WTC11 (cell line): ENCODE results near the gene ARHGEF10L. TPM values are rescaled to one million over a fixed set of nuclear protein-coding genes. Genes with fewer than 3 reads are reported as not detected.

Source experiments
- ATAC-seq: fragments of 200-7000 bp; cut with Tn5 transposase; 2 replicates; pipeline ENCODE4 v1.10.0; 2021; ENCODE audit warnings: mild to moderate bottlenecking, moderate library complexity
- CTCF ChIA-PET: fragments of 300-600 bp; sonication (Branson Sonifier 250); formaldehyde crosslinking; loops from one replicate; lab custom pipeline; 2021; ENCODE audit warnings: antibody characterized with exemption; lab: Charles Lee
- POLR2A ChIA-PET: fragments of 350-600 bp; sonication (Branson Sonifier 250); formaldehyde crosslinking; loops from one replicate; lab custom pipeline; 2021; ENCODE audit warnings: antibody characterized with exemption; lab: Charles Lee
- DNase-seq: peaks from one replicate; pipeline ENCODE4 v3.0.0; 2021; ENCODE audit warnings: low spot score
- H3K27ac Mint-ChIP-seq: 2 replicates; pipeline ENCODE4 v1.8.0; 2021; ENCODE audit warnings: mixed read lengths
- H3K27me3 Mint-ChIP-seq: 2 replicates; pipeline ENCODE4 v1.8.0; 2021; ENCODE audit warnings: low read depth, mild to moderate bottlenecking, moderate library complexity, mixed read lengths
- H3K36me3 Mint-ChIP-seq: 2 replicates; pipeline ENCODE4 v1.8.0; 2021; ENCODE audit warnings: mixed read lengths
- H3K4me1 Mint-ChIP-seq: 2 replicates; pipeline ENCODE4 v1.8.0; 2022; ENCODE audit warnings: mixed read lengths
- H3K4me3 Mint-ChIP-seq: 2 replicates; pipeline ENCODE4 v1.8.0; 2021; ENCODE audit warnings: mild to moderate bottlenecking, moderate library complexity, mixed read lengths
- H3K9me3 Mint-ChIP-seq: 2 replicates; pipeline ENCODE4 v1.8.0; 2021; ENCODE audit warnings: mixed read lengths
- ATF3 ChIP-seq: sonication (generic); formaldehyde crosslinking; conservative IDR thresholded peaks from 2 replicates; pipeline ENCODE4 v1.8.1; 2022; ENCODE audit warnings: mild to moderate bottlenecking, missing genetic modification reagents
- E2F5 ChIP-seq: sonication (generic); formaldehyde crosslinking; IDR thresholded peaks from 2 replicates; pipeline ENCODE4 v1.8.1; 2022; ENCODE audit warnings: mild to moderate bottlenecking, moderate library complexity, missing genetic modification reagents
- FOXP1 ChIP-seq: sonication (generic); formaldehyde crosslinking; IDR thresholded peaks from 2 replicates; pipeline ENCODE4 v1.8.0; 2022; ENCODE audit warnings: missing genetic modification reagents, mild to moderate bottlenecking, moderate library complexity, borderline replicate concordance
- HMGA2 ChIP-seq: fragments of 250-450 bp; sonication (Bioruptor Pico); IDR thresholded peaks from 2 replicates; pipeline ENCODE4 v1.4.0; 2021; ENCODE audit warnings: mild to moderate bottlenecking, moderate library complexity
- IRF2 ChIP-seq: sonication (generic); formaldehyde crosslinking; IDR thresholded peaks from 2 replicates; pipeline ENCODE4 v1.8.0; 2022; ENCODE audit warnings: low read depth, missing genetic modification reagents, borderline replicate concordance
- NFATC4 ChIP-seq: fragments of 250-450 bp; sonication (Bioruptor Pico); IDR thresholded peaks from 2 replicates; pipeline ENCODE4 v1.9.0; 2021; ENCODE audit warnings: mild to moderate bottlenecking
- NR3C1 ChIP-seq: sonication (generic); formaldehyde crosslinking; conservative IDR thresholded peaks from 2 replicates; pipeline ENCODE4 v1.8.1; 2023; ENCODE audit warnings: low read depth, mild to moderate bottlenecking, missing genetic modification reagents
- SOX15 ChIP-seq: fragments of 250-450 bp; sonication (Bioruptor Pico); IDR thresholded peaks from 2 replicates; pipeline ENCODE4 v1.9.0; 2021; ENCODE audit warnings: mild to moderate bottlenecking
- SP1 ChIP-seq: sonication (generic); formaldehyde crosslinking; conservative IDR thresholded peaks from 2 replicates; pipeline ENCODE4 v1.8.1; 2022; ENCODE audit warnings: missing genetic modification reagents
- TCF7 ChIP-seq: sonication (generic); formaldehyde crosslinking; IDR thresholded peaks from 2 replicates; pipeline ENCODE4 v1.8.0; 2022; ENCODE audit warnings: mild to moderate bottlenecking, low read depth, missing genetic modification reagents, moderate library complexity
- TEAD1 ChIP-seq: sonication (generic); formaldehyde crosslinking; IDR thresholded peaks from 2 replicates; pipeline ENCODE4 v1.8.0; 2022; ENCODE audit warnings: mild to moderate bottlenecking, missing genetic modification reagents
- TP53 ChIP-seq: sonication (generic); formaldehyde crosslinking; IDR thresholded peaks from 2 replicates; pipeline ENCODE4 v1.8.1; 2023; ENCODE audit warnings: mild to moderate bottlenecking, missing genetic modification reagents
- USF1 ChIP-seq: sonication (generic); formaldehyde crosslinking; IDR thresholded peaks from 2 replicates; pipeline ENCODE4 v1.8.0; 2022; ENCODE audit warnings: mild to moderate bottlenecking, missing genetic modification reagents
- ZNF232 ChIP-seq: sonication (generic); formaldehyde crosslinking; IDR thresholded peaks from 2 replicates; pipeline ENCODE4 v1.8.0; 2022; ENCODE audit warnings: mild to moderate bottlenecking, missing genetic modification reagents
- total RNA-seq: library from RNA; stranded (reverse); gene quantifications from 3 replicates; pipeline ENCODE4 v1.2.3, GENCODE V29; 2021
- TF ChIP-seq, protein P1 (sequence below): sonication (generic); formaldehyde crosslinking; IDR thresholded peaks from 2 replicates; pipeline ENCODE4 v1.8.1; 2023; ENCODE audit warnings: mild to moderate bottlenecking, missing genetic modification reagents, moderate library complexity

ARHGEF10L gene
- total RNA-seq, 1 experiment from 2014 or later = 34.4 TPM

- H3K27ac Mint-ChIP-seq = no peak overlapping the region
- CTCF ChIA-PET = interaction anchor here (0.7 to 2.3 kb wide), 2 partner anchors 34 to 67 kb away, joined by 3 to 10 read pairs; no protein-coding TSS in a partner anchor
- no peak for DNase-seq
- no peak overlapping the region for H3K4me3 Mint-ChIP-seq
- no peak for TF ChIP-seq USF1
- no peak for TF ChIP-seq FOXP1 (CRISPR knock-in tag)
- H3K9me3 Mint-ChIP-seq = no peaks in the 10 kb centered on the region
- H3K36me3 Mint-ChIP-seq = peaks cover 38% of the 10 kb centered on the region
- POLR2A ChIA-PET = no interaction called here
- ATAC-seq = no peak
- no peaks in the 10 kb centered on the region for H3K27me3 Mint-ChIP-seq
- no peaks in the 10 kb centered on the region for H3K4me1 Mint-ChIP-seq
Measured at GRCh38 chr1:17640975-17641374, 101.5 kb downstream of the ARHGEF10L start.

GRCh38 chr1:17642169-17642568 lies 102.7 kb downstream of the ARHGEF10L start:
- Mint-ChIP-seq H3K4me1 (no peaks in the 10 kb centered on the region), H3K27ac (peak overlapping the region; percentile 65; the same call in 1 of the 2 replicates), H3K36me3 (peaks cover 26% of the 10 kb centered on the region), H3K27me3 (no peaks in the 10 kb centered on the region), H3K4me3 (no peak overlapping the region), H3K9me3 (no peaks in the 10 kb centered on the region)
- DNase-seq = no peak
- no peak for ATAC-seq
- ChIA-PET POLR2A (no interaction called here), CTCF (interaction anchor here (2.3 kb wide), 2 partner anchors 19 to 68 kb away, joined by 9 to 10 read pairs; no protein-coding TSS in a partner anchor)
- TF ChIP-seq TP53 (CRISPR knock-in tag) (no peak), HMGA2 (CRISPR knock-in tag) (no peak), NFATC4 (no peak), ATF3 (CRISPR knock-in tag) (no peak), SOX15 (CRISPR knock-in tag) (no peak)
- TF ChIP-seq, protein P1, sequence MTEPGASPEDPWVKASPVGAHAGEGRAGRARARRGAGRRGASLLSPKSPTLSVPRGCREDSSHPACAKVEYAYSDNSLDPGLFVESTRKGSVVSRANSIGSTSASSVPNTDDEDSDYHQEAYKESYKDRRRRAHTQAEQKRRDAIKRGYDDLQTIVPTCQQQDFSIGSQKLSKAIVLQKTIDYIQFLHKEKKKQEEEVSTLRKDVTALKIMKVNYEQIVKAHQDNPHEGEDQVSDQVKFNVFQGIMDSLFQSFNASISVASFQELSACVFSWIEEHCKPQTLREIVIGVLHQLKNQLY (CRISPR knock-in tag) = no peak

DNA sequence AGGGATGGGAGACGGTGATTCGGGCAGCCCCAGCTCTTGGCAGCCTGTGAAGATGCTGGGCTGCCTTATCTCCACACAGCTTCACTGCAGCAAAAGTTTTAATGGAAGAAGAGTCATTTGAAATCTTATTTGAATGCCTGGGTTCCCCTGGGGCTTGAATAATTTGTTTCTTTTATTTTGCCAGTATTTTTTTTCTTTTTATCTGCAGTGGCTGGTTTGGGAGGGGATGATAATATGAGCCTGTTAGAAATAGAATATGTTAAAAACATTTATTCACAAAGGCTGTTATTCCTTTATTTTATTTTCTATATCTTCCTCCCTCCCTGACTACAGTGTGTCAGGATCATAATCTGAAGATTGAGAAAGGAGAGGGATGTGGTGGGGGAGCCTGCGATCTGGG lies 103.4 kb downstream of the ARHGEF10L start:
- TF ChIP-seq ZNF232 (CRISPR knock-in tag) (no peak), E2F5 (CRISPR knock-in tag) (no peak), TP53 (CRISPR knock-in tag) (no peak), SP1 (CRISPR knock-in tag) (no peak), NR3C1 (CRISPR knock-in tag) (no peak), TEAD1 (CRISPR knock-in tag) (no peak), IRF2 (CRISPR knock-in tag) (no peak)
- Mint-ChIP-seq H3K27ac (no peak overlapping the region), H3K27me3 (no peaks in the 10 kb centered on the region), H3K4me1 (no peaks in the 10 kb centered on the region), H3K36me3 (peaks cover 20% of the 10 kb centered on the region), H3K9me3 (no peaks in the 10 kb centered on the region), H3K4me3 (no peak overlapping the region)
- POLR2A ChIA-PET = no interaction called here
- DNase-seq (no peak), ATAC-seq (no peak)
- CTCF ChIA-PET = interaction anchor here (1.3 to 2.3 kb wide), 4 partner anchors 10 to 141 kb away, joined by 5 to 10 read pairs (median 8); no protein-coding TSS in a partner anchor

DNA sequence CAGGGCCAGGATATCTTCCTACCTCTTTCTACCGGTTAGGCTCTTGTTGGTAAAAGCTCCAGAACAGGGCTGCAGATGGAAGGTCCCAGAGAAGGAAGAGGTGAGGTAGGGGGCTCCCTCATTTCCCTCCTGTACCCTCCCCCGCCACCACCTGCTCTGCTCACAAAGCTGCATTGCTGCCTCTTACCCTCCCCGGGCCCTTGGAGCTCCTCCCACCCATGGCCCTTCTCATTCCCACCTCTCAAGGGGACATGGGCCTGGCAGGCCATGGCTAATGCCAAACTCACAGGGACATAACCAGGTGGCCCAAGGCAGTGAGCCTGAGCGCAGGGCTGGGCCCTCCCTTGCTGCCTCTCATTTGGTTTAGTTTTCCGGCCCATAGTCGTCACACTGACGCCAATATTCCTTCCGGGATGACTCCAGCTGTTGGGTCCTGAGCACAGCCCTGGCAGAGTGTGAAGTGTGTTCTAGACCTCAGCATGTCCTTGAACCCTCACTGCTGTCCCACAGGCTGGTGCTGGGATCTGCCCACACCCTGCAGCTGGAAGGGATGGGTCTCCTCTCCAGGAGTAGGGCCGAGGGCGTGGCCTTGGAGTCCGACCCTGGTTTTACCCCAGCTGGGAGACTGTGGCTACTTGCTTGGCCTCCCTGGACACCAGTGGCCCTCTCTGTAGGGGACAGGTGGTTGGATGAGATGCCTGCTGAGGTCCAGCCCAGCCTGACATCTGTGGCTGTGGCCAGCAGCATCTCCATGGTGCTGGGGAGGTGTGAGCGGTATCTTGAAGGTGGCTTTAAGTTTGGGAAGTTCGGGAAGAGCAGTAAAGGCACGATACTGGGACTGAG lies 104.6 kb downstream of the ARHGEF10L start:
- peak overlapping the region; percentile 54; the same call in 1 of the 2 replicates for H3K27ac Mint-ChIP-seq
- POLR2A ChIA-PET = interaction anchor here (0.5 kb wide), 1 partner anchor 315 kb away, joined by 3 read pairs; no protein-coding TSS in a partner anchor
- no peak overlapping the region for H3K4me3 Mint-ChIP-seq
- H3K4me1 Mint-ChIP-seq = no peaks in the 10 kb centered on the region
- no peak for TF ChIP-seq TCF7 (CRISPR knock-in tag)
- ATAC-seq (0 out of 2 replicates have a peak, but pooled peaks have one; percentile 26), DNase-seq (no peak)
- H3K9me3 Mint-ChIP-seq = no peaks in the 10 kb centered on the region
- CTCF ChIA-PET = interaction anchor here (0.6 to 2.3 kb wide), 8 partner anchors 9 to 142 kb away, joined by 3 to 9 read pairs (median 4); no protein-coding TSS in a partner anchor
- H3K36me3 Mint-ChIP-seq = peaks cover 22% of the 10 kb centered on the region
- no peaks in the 10 kb centered on the region for H3K27me3 Mint-ChIP-seq
